K562 (cell line): Measurements from ENCODE around the gene DIRAS1. TPM values are rescaled to one million over a fixed set of nuclear protein-coding genes. Genes with fewer than 3 reads are reported as not detected.
A peak's percentile ranks its signal among the peaks of the same experiment; 100 is the strongest.

ENCODE experiments used
- ATAC-seq: fragments of 200-7000 bp; cut with Tn5 transposase; 3 replicates; pipeline ENCODE4 v1.9.1; 2020; ENCODE audit warnings: moderate library complexity
- BruUV-seq: library from RNA; stranded (reverse); fragments of 400-500 nt; replicated peaks from 2 replicates; lab custom pipeline; 2021; lab: Mats Ljungman, UMichigan
- CTCF ChIA-PET: fragments of 300-600 bp; formaldehyde crosslinking; extraction: SDS; loops from one replicate; lab custom pipeline; 2021; ENCODE audit warnings: low intra/inter-chr PET ratio; lab: Yijun Ruan, JAX
- POLR2A ChIA-PET: fragments of 300-600, 350-650 bp; sonication (Branson Sonifier 250); formaldehyde crosslinking; extraction: SDS; loops from one replicate; lab custom pipeline; 2021; ENCODE audit warnings: antibody characterized with exemption, inconsistent platforms; lab: Yijun Ruan, JAX
- DNase-seq, 4 experiments: peaks; one replicate each; pipeline versions ENCODE4 v3.0.0 to v3.0.0-alpha.2; 2011 to 2018; ENCODE audit warnings: low spot score in 3 of 4, mixed read lengths in 3 of 4; ENCODE audit errors: extremely low read depth in 1 of 4
- FAIRE-seq: peaks from 2 replicates; lab custom pipeline; 2011; peaks lifted over from hg19 to GRCh38; lab: Jason Lieb, UNC
- H2AFZ ChIP-seq: 2 replicates; pipeline ENCODE4 v1.6.0; 2011; ENCODE audit warnings: low read depth, low read length, control low read depth, inconsistent platforms
- H3K27ac ChIP-seq: fragments of 200-600 bp; 3 replicates; pipeline ENCODE4 v1.8.0; 2011; ENCODE audit warnings: low read depth, mild to moderate bottlenecking, control low read depth, inconsistent platforms, low read length, moderate library complexity, mixed read lengths; ENCODE audit errors: extremely low read depth
- H3K27me3 ChIP-seq, 2 experiments: fragments of 300-600 bp in 1 of 2; 2 replicates in 1 of 2; 3 replicates in 1 of 2; pipeline versions ENCODE4 v1.6.0 to v1.8.0; 2011; ENCODE audit warnings: inconsistent platforms in 2 of 2, low read length in 2 of 2, mild to moderate bottlenecking in 1 of 2, mixed read lengths in 1 of 2, moderate library complexity in 1 of 2; ENCODE audit not compliant: control insufficient read depth in 2 of 2, insufficient read depth in 2 of 2
- H3K36me3 ChIP-seq: fragments of 300-600 bp; 3 replicates; pipeline ENCODE4 v1.8.0; 2011; ENCODE audit warnings: mild to moderate bottlenecking, low read length, inconsistent platforms; ENCODE audit not compliant: control insufficient read depth, insufficient read depth
- H3K4me1 ChIP-seq, 2 experiments: fragments of 200-600 bp in 1 of 2; replicated peaks in 1 of 2; 2 replicates in 1 of 2; 3 replicates in 1 of 2; pipeline versions ENCODE4 v1.5.1 to v1.8.0; 2011; ENCODE audit warnings: inconsistent platforms in 2 of 2, low read length in 2 of 2, mild to moderate bottlenecking in 1 of 2, mixed read lengths in 1 of 2, moderate library complexity in 1 of 2; ENCODE audit not compliant: control insufficient read depth in 2 of 2, insufficient read depth in 2 of 2
- H3K4me2 ChIP-seq: 2 replicates; pipeline ENCODE4 v1.6.1; 2011; ENCODE audit warnings: low read length, control low read depth, inconsistent platforms, mixed read lengths; ENCODE audit not compliant: insufficient read depth
- H3K4me3 ChIP-seq: fragments of 200-600 bp; sonication (generic), shearing (Covaris generic); 2 replicates; pipeline ENCODE4 v1.5.1; 2016; ENCODE audit warnings: control low read depth, inconsistent platforms
- H3K79me2 ChIP-seq: fragments of 200-600 bp; 3 replicates; pipeline ENCODE4 v1.8.0; 2011; ENCODE audit warnings: low read length, inconsistent platforms; ENCODE audit not compliant: control insufficient read depth, insufficient read depth
- H3K9ac ChIP-seq, 2 experiments: 2 replicates each; pipeline versions ENCODE4 v1.6.0 to v1.6.1; 2011; ENCODE audit warnings: low read depth in 2 of 2, low read length in 2 of 2, control low read depth in 1 of 2, inconsistent platforms in 1 of 2, mild to moderate bottlenecking in 1 of 2, mixed read lengths in 1 of 2; ENCODE audit not compliant: insufficient read depth in 1 of 2
- H3K9me1 ChIP-seq: one replicate; pipeline ENCODE4 v1.6.0; 2011; ENCODE audit warnings: inconsistent platforms, mild to moderate bottlenecking, low read length, moderate library complexity; ENCODE audit not compliant: control insufficient read depth, insufficient read depth
- H3K9me3 ChIP-seq: replicated peaks from 2 replicates; pipeline ENCODE4 v1.5.1; 2011; ENCODE audit warnings: low read depth, low read length, inconsistent platforms; ENCODE audit not compliant: control insufficient read depth, insufficient read depth
- H4K20me1 ChIP-seq: replicated peaks from 2 replicates; pipeline ENCODE4 v1.6.1; 2011; ENCODE audit warnings: low read length, inconsistent platforms, mixed read lengths; ENCODE audit not compliant: control insufficient read depth, insufficient read depth
- ATF3 ChIP-seq, 2 experiments: fragments of 450-650 bp in 1 of 2; sonication (generic) in 1 of 2; formaldehyde crosslinking in 1 of 2; IDR thresholded peaks in 1 of 2; conservative IDR thresholded peaks in 1 of 2; 2 replicates each; pipeline versions ENCODE4 v1.6.1 to v1.8.1; 2016 to 2023; ENCODE audit warnings: mild to moderate bottlenecking in 2 of 2, moderate library complexity in 2 of 2, inconsistent platforms in 1 of 2, missing genetic modification reagents in 1 of 2
- KAT2B ChIP-seq: IDR thresholded peaks from one replicate; pipeline ENCODE4 v1.6.1; 2012; ENCODE audit warnings: low read depth, mild to moderate bottlenecking, control low read depth, inconsistent platforms, low read length, moderate library complexity
- POLR2G ChIP-seq: fragments of 200-400 bp; formaldehyde crosslinking; IDR thresholded peaks from 2 replicates; pipeline ENCODE4 v1.6.1; 2017; ENCODE audit warnings: low read depth, mild to moderate bottlenecking, antibody characterized with exemption, low read length, moderate library complexity
- RBM14 ChIP-seq: fragments of 200-400 bp; formaldehyde crosslinking; IDR thresholded peaks from 2 replicates; pipeline ENCODE4 v1.6.1; 2018; ENCODE audit warnings: low read depth, mild to moderate bottlenecking, low read length, moderate library complexity, borderline replicate concordance; ENCODE audit not compliant: insufficient read depth
- ZBTB33 ChIP-seq: sonication (generic); formaldehyde crosslinking; IDR thresholded peaks from 2 replicates; pipeline ENCODE4 v1.8.1; 2023; ENCODE audit warnings: mild to moderate bottlenecking, missing genetic modification reagents
- WGBS: fragments of 100-300 bp; shearing (Covaris generic); methylation state at CpG from one replicate; pipeline ENCODE4 v1.1.6; 2016; ENCODE audit warnings: low coverage, mixed read lengths; ENCODE audit not compliant: insufficient coverage; ENCODE audit errors: missing lambda C conversion rate; 5-methylcytosine and 5-hydroxymethylcytosine counted together
- in situ Hi-C: fragments of 300-500 bp; cut with MboI; formaldehyde crosslinking; loops from 4 replicates; pipeline ENCODE4 v1.15.0; 2018; ENCODE audit warnings: inconsistent platforms, mixed read lengths
- intact Hi-C: fragments of 100-400 bp; cut with micrococcal nuclease; formaldehyde crosslinking; loops from 2 replicates; pipeline ENCODE4 v1.14.2; 2022
- polyA plus RNA-seq, 8 experiments: library from polyadenylated mRNA; depleted of rRNA in 4 of 8; stranded (reverse) in 5 of 8; unstranded in 3 of 8; fragments of >200 nt; fragmentation: Nextera tagmentation in 2 of 8; fragmentation: Illumina TruSeq in 1 of 8; extraction: Ambion mirVana in 2 of 8; extraction: Trizol in 1 of 8; gene quantifications; 2 replicates each; pipeline versions ENCODE4 v1.2.1 to v1.2.3, GENCODE V29; 2011 to 2014; ENCODE audit warnings: inconsistent platforms in 1 of 8, missing spikeins in 1 of 8
- total RNA-seq, 7 experiments: library from RNA; depleted of rRNA in 6 of 7; stranded (reverse); fragments of >200 nt in 6 of 7; fragmentation: Illumina TruSeq in 2 of 7; extraction: Trizol in 2 of 7; gene quantifications; 2 replicates each; pipeline versions ENCODE4 v1.2.1 to v1.2.3, GENCODE V29; 2011 to 2021; ENCODE audit warnings: low replicate concordance in 1 of 7

DIRAS1 gene
- total and polyA plus RNA-seq, 9 of the 15 experiments (the other 6 are each of a cell fraction or from before 2014, with no cell fraction given), result 0.11 to 12.0 (median 2.9) TPM

GRCh38 chr19:2769218-2769617 is 48.0 kb upstream of the DIRAS1 start:
- POLR2A ChIA-PET, result interaction anchor here (0.5 to 2.6 kb wide), 3 partner anchors 12 to 604 kb away, joined by 3 to 12 read pairs (median 3); no protein-coding TSS in a partner anchor
- no peak for ATAC-seq
- Histone ChIP-seq H3K9me1 (no peaks in the 10 kb centered on the region), H3K27me3 (no peaks in the 10 kb centered on the region), H3K4me2 (no peak overlapping the region), H3K36me3 (peaks cover 77% of the 10 kb centered on the region; the same call in 2 of the 3 replicates), H3K9ac (peak overlapping the region in 1 of 2 experiments; percentile 26; a peak in 1 of 4 replicates), H2AFZ (no peak overlapping the region), H3K27ac (no peak overlapping the region), H4K20me1 (peaks cover 22% of the 10 kb centered on the region), H3K79me2 (peaks cover 50% of the 10 kb centered on the region), H3K9me3 (no peaks in the 10 kb centered on the region), H3K4me1 (peaks cover 0 to 44% of the 10 kb centered on the region in 2 experiments; a peak in 2 of 5 replicates), H3K4me3 (no peak overlapping the region)
- 98% methylated on average over 8 of the region's 8 CpGs for WGBS
- intact Hi-C loops (no loop called here), in situ Hi-C loops (no loop called here)
- no peak for DNase-seq
- no TSS peak for BruUV-seq
- CTCF ChIA-PET, result no interaction called here
- FAIRE-seq, result no peak
- TF ChIP-seq KAT2B (no peak), RBM14 (no peak), POLR2G (0 out of 2 replicates have a peak, but pooled peaks have one; percentile 5)
- TF ChIP-seq, all 486 proteins: peak for 1

DNA sequence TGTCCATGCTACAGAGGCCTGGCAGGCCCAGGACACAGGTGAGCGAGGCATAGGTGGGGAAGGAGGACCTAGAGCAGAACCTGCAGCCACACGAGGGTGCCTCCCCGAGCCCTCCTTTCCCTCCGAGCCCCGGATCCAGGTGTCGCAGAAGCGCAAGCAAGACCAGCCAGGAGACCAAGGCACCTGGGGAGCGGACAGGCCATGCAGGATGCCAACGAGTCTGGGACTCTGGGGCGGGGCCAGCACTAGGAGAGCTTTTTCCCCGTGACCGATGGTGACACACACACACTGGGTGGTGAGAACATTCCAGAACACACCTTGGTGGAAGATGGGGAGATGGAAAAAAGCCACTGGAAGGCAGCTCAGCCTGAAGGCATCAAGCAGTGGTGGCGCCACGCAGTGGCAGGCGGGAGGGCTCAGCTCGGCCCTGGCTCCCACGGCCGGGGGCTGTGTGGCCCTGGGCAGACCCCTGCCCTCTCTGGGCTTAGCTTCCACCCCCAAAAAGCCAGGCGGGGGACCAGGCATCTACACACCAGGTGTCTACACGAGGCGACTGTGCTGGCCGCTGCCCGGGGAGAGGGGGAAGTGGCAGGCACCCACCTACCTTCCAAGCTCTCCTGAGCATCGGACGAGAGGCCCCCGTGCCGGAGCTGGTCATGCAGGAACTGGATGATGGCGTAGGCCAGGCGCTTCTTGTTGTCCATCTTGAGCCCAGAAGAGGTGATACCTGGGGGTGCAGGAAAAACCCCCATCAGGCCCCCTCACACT is 47.4 kb upstream of the DIRAS1 start:
- H3K27me3 ChIP-seq, result no peaks in the 10 kb centered on the region
- in situ Hi-C loops, result no loop called here
- H3K4me1 ChIP-seq, result peaks cover 0 to 39% of the 10 kb centered on the region in 2 experiments; a peak in 2 of 5 replicates
- no TSS peak for BruUV-seq
- peaks cover 22% of the 10 kb centered on the region for H4K20me1 ChIP-seq
- TF ChIP-seq ATF3 (IDR thresholded peaks at IDR 0.05) (no peak), ATF3 (CRISPR knock-in tag; conservative IDR thresholded peaks at IDR 0.05) (no peak), ZBTB33 (CRISPR knock-in tag) (0 out of 2 replicates have a peak, but pooled peaks have one; percentile 35)
- ChIA-PET POLR2A (interaction anchor here (0.7 to 2.6 kb wide), 2 partner anchors 12 to 31 kb away, joined by 3 to 12 read pairs; no protein-coding TSS in a partner anchor), CTCF (no interaction called here)
- H3K9me1 ChIP-seq, result no peaks in the 10 kb centered on the region
- ATAC-seq, result no peak
- DNase-seq, result no peak
- H2AFZ ChIP-seq, result no peak overlapping the region
- intact Hi-C loops, result no loop called here
- peak overlapping the region in 1 of 2 experiments; percentile 28; a peak in 1 of 4 replicates for H3K9ac ChIP-seq
- no peak overlapping the region for H3K4me3 ChIP-seq
- no peak for FAIRE-seq
- WGBS, result 97% methylated on average over 23 of the region's 29 CpGs
- peaks cover 45% of the 10 kb centered on the region for H3K79me2 ChIP-seq
- no peak overlapping the region for H3K4me2 ChIP-seq
- H3K27ac ChIP-seq, result no peak overlapping the region
- H3K36me3 ChIP-seq, result peaks cover 80% of the 10 kb centered on the region; the same call in 2 of the 3 replicates
- H3K9me3 ChIP-seq, result no peaks in the 10 kb centered on the region
